Measurements from ENCODE around the gene CFAP251. TPM values are rescaled to one million over a fixed set of nuclear protein-coding genes. Genes with fewer than 3 reads are reported as not detected.

CFAP251 gene
- total RNA-seq, 1 donor from 2014 or later = 9.5 TPM

GRCh38 chr12:121946313-121947025, 28.1 kb downstream of the CFAP251 start:
- DNase-seq = no peak

GRCh38 chr12:121947981-121948380, 29.6 kb downstream of the CFAP251 start:
- DNase-seq = no peak

GRCh38 chr12:121949648-121950397, 31.4 kb downstream of the CFAP251 start:
- no peak for DNase-seq

DNA sequence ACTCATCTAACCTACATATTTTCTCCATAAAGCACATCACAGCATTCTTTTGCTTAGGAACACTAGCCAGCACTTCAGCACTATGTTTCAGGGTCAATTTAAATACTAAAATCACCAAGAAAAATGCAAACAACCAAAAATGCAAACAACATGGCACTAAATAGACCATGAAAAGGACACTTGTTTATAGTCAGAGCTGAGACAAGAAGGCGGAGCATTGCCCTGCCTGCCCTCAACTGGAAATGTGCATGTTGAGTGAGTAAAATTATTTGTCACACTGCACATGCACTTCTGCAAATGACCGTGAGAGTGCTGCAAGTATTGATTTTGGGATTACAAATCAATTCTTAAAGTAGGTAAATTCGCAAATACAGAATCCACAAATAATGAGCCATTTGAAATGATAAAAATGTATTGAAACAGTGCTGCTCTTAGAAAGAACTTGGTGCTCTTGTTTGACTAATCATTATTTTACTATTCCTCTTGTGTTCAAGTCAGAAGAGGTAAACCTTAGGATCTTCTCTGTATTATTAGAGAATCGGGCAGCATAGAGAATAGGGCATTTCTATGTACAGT, 34.8 kb downstream of the CFAP251 start:
- no peak for DNase-seq

DNA sequence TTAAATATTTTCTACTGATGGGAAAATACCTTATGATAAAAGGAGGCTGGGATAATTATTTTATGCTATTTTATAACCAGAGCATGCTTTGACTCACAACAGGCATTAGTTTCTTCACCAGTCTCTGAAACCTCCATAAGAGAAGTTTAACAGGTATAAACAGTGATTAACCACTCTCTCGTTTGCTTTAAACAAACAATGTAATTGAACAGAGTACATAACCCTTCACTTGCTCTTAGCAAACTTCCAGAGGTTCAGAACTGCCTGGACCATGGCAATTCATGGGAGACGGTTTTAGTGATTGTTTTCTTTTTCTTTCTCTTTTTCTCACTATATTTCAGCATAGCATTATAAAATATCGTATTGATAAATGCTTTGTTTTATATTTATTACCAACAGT, 35.3 kb downstream of the CFAP251 start:
- no peak for DNase-seq

DNA sequence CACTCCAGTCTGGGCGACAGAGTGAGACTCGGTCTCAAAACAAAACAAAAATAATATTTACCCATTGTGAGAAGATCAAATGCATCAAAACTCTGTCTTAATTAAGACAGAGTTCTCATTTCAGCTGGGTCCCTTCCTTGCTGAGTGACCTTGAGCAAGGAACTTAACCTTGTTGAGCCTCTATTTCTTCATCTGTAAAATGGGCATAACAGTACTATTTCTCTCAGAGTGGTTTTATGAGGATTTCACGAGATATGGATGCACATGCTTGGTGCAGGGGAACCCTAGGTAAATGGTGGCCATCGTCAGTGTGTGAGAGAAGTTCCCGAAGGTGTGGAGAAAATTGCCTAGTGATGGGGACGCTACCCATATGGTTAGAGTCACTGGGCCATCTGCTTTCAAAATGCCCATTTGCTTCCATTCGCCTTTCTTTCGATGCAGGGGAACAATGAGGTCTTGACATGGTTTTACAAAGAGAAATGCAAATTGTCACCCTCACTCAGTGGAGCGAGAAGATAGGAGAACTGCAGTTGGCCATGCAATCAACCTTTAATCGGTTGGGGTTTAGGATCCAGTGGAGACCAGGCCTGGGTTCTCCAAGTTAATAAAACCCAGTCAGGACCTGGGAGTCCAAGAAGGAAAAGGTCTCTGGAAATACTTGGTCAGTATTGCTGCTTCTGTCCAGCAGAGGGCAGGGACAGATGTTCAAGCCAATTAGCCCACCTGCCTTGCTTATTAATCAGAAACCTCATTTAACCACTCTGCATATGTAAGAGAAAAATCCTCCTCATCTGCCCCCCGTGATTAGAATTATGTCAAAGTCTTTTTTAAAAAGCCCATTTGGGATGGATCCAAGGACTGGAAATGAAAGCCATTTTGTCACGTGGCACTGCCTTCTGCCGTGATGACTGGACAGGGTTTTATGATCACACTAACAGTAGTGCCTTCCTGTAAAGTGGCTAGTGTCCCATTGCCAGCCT, 37.2 kb downstream of the CFAP251 start:
- no peak for DNase-seq

DNA sequence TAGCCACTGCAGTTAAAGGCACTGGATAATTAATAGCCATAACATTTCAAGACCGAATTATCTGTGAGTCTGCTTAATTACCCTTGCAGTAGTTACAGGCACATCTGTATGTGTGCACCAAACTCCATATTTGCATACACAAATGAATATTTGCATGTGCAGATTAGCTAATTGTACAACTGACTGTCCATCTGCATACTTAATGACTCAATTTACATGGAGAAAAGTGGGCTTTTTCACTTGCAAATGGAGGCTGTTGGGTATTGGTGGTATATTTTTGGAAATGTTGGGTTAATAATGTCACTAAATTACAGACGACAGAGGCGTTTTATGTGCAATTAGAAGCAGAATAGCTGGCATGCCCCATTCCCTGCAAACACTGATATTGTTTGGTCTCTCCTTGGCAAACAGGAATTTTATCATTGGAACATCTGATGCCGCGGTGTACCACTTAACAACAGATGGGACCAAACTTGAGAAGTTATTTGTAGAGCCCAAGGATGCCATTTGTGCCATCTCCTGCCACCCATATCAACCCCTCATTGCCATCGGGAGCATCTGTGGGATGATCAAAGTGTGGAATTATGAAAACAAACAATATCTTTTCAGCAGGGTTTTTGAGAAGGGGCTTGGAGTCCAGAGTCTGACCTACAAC, 39.6 kb downstream of the CFAP251 start:
- DNase-seq = no peak

DNA sequence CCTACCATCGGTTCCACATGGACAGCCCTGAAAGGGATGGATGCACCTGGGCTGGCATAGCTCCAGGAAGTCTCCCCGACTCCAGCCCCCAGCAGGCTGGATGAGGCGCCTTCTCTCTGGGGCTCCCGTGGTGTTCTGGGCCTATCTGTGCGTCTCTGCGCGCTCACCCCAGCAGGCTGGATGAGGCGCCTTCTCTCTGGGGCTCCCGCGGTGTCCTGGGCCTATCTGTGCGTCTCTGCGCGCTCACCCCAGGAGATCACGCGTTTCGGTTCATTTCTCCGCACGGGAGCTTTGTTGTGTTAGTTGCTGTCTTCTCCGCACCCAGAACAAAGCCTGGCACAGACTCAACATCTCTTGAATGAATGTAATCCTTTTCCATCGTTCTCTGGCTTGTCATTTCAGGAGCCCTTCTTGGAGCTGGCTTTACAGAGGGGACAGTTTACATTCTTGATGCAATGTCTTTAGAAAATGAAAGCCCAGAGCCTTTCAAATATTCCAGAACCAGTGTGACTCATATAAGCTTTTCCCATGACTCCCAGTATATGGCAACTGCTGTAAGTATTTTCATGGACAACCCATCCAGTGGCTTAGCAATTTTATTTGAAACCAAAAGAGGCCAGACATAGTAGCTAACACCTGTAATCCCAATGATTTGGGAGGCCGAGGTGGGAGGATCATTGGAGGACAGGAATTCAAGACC, 40.3 kb downstream of the CFAP251 start:
- no peak for DNase-seq

- no peak for DNase-seq
Measured at GRCh38 chr12:121960541-121960940, 42.1 kb downstream of the CFAP251 start.

DNA sequence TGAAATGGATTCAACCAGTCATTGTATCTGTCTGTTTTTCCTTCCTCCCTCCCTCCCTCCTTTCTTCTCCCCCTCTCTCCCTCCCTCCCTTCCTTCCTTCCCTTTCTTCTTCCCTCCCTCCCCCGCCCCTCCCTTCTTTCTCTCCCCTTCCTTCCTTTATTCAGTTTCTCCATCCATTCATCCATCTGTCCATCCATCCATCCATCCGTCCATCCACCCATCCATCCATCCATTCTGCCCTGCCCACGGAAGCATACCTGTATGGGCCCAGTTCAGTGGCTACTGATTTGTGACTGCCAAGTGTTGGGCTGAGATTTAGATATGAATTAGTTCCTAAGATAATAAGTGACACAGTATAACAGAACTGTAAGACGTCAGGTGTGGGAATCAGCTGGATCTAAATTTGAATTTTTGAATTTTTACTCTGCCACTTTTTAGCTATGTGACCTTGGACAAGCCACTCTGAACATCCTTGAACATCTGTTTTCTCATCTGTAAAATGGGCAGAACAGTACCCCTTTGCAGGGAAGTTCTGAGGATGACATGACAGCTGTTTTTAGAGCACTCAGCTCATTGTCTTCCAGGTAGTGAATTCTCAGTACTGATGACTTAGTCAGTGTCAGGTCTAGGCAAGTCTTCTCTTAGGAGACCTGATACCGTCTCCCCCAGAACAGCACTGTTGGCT, 42.9 kb downstream of the CFAP251 start:
- DNase-seq = no peak

DNA sequence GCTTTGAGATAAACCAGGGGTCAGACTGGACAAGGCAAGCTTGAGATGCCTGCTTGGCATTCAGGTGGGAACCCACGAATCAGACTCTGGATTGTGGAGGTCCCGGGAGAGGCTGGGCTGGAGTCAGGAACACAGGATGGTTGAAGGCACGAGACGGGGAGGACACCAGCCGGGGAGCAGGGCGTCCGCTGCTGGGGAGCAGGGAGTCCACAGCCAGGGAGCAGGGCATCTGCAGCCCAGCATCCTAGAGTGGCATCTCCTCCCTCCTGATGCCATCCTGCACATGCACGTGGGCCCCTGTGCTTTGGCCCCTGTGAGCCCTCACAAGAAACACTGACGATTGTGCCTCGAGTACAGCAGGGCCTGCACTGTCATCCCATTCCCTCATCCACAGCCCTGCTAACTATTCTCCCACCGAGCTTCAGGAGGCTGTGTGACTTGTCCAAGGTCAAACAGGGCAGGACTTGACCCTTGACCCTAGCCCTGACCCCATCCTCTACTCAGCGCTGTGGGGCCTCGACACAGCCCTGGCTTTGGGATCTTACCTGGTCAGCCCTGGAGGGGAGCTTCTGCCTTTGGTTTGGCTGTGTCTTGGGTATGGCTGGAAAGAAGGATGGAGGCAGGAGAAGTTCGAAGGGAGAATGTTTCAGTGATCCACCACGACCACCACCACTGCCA, 45.1 kb downstream of the CFAP251 start:
- DNase-seq = no peak

DNA sequence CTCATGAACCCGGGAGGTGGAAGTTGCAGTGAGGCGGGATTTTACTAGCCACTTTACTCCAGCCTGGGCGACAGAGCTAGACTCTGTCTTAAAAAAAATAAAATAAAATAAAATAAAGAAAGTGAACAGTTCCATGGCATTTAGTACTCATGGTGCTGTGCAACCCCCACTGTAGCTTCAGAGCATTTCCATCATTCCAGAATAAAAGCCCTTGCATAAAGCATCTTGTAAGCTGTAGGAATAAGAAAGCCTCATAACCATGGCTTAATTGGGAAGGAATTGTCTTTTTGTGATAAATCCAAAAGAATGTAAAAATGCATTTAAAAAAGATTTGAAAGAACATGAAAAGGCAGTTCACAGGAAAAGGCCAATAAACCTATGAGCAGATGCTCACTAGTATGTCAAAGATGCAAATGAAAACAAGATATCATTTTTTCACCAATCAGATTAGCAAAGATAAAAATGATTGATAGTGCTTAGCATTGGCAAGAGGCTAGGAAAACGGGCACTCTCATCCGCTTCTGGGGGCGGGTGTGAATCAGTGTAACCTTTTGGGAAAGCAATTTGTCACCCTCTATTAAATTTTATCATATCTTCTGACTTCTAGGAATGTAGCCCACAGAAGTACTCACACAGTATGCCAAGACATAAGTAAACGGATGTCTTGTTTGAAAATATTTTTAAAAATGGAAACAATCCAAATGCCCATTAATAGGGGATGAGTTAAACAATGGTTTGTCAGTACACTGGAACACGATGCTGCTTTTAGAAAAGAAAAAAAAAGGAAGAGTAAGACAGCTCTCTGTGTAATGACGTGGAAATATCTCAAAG, 46.6 kb downstream of the CFAP251 start:
- DNase-seq = no peak

- no peak for DNase-seq
Measured at GRCh38 chr12:121966959-121967358, 48.6 kb downstream of the CFAP251 start.

DNA sequence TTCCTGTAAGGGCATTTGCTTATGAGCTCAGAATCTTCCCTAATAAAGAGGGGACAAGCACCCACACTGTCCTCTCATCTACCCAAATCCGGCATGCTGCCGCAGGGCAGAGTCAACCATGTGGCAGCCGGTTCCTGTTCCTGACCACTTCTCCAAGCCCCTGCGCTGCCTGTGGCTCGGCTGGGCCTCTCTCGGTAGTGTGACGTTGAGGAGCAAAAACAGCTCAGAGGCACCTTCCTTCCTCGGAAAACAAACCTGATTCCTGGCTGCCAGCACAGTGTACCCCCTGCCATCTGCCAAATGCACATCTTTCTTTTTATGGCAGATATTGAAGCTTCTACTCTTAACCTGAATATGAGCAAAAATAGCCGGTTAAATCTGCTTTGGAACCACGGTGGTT, 50.5 kb downstream of the CFAP251 start:
- no peak for DNase-seq

GRCh38 chr12:121969726-121970125, 51.3 kb downstream of the CFAP251 start:
- no peak for DNase-seq

- no peak for DNase-seq
Measured at GRCh38 chr12:121970581-121971300, 52.3 kb downstream of the CFAP251 start.

DNA sequence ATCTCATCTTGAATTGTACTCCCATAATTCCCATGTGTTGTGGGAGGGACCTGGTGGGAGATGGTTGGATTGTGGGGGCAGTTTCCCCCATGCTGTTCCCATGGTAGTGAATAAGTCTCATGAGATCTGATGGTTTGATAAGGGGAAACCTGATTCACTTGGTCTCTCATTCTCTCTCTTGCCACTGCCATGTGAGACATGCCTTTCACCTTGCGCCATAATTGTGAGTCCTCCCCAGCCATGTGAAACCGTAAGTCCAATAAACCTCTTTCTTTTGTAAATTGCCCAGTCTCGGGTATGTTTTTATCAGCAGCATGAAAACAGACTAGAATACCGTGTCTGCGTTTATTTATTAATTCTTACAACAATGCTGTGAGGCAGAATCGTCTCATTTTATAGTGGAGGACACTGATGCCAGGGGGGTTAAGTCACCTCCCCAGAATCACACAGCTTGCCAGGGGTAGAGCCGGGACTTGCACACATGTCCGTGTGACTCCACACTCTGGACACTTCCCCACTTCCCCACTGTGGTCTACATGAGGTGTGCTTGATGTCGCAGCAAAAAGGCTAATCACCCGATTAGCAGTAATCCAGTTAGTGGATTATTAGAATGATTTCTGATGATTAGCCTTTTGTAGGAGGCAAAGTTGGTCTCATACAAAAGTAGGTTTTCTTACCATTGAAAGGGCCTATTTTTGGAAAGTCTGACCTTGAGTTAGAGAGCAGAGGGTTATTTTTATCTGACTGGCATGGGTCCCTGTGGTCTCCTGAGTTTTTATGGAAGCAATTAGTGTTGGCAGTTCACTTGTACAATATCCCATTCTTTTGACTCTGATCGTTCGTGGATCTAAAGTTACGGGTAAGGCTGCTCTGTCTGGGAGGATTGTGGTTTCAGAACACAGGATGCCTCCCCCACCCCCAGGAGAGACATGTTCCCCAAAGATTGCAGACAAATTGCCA, 55.9 kb downstream of the CFAP251 start:
- no peak for DNase-seq
